ENCODE measurements around the gene EMB.
"Not testable (repeated sequence)": the region's sequence is repeated elsewhere in the genome, so short reads cannot be mapped to it uniquely, and the experiment has no call there.

DNA sequence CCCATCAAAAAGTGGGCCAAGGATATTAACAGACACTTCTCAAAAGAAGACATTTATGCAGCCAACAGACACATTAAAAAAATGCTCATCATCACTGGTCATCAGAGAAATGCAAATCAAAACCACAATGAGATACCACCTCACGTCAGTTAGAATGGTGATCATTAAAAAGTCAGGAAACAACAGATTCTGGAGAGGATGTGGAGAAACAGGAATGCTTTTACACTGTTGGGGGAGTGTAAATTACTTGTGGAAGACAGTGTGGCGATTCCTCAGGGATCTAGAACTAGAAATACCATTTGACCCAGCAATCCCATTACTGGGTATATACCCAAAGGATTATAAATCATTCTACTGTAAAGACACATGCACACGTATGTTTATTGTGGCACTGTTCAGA, 48.8 kb downstream of the EMB start:
- TF ChIP-seq, protein P1, sequence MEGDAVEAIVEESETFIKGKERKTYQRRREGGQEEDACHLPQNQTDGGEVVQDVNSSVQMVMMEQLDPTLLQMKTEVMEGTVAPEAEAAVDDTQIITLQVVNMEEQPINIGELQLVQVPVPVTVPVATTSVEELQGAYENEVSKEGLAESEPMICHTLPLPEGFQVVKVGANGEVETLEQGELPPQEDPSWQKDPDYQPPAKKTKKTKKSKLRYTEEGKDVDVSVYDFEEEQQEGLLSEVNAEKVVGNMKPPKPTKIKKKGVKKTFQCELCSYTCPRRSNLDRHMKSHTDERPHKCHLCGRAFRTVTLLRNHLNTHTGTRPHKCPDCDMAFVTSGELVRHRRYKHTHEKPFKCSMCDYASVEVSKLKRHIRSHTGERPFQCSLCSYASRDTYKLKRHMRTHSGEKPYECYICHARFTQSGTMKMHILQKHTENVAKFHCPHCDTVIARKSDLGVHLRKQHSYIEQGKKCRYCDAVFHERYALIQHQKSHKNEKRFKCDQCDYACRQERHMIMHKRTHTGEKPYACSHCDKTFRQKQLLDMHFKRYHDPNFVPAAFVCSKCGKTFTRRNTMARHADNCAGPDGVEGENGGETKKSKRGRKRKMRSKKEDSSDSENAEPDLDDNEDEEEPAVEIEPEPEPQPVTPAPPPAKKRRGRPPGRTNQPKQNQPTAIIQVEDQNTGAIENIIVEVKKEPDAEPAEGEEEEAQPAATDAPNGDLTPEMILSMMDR (IDR thresholded peaks at IDR 0.05): not testable (repeated sequence)
- not testable (repeated sequence) for TF ChIP-seq POLR2A (IDR thresholded peaks at IDR 0.05)
